ENCODE results near the gene ARL5A. TPM values are rescaled to one million over a fixed set of nuclear protein-coding genes. Genes with fewer than 3 reads are reported as not detected.
"Not testable (repeated sequence)": the region's sequence is repeated elsewhere in the genome, so short reads cannot be mapped to it uniquely, and the experiment has no call there.

Gene ARL5A, protein sequence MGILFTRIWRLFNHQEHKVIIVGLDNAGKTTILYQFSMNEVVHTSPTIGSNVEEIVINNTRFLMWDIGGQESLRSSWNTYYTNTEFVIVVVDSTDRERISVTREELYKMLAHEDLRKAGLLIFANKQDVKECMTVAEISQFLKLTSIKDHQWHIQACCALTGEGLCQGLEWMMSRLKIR
- 20.3 TPM for polyA plus RNA-seq (ENCODE audit: insufficient read length)

DNA sequence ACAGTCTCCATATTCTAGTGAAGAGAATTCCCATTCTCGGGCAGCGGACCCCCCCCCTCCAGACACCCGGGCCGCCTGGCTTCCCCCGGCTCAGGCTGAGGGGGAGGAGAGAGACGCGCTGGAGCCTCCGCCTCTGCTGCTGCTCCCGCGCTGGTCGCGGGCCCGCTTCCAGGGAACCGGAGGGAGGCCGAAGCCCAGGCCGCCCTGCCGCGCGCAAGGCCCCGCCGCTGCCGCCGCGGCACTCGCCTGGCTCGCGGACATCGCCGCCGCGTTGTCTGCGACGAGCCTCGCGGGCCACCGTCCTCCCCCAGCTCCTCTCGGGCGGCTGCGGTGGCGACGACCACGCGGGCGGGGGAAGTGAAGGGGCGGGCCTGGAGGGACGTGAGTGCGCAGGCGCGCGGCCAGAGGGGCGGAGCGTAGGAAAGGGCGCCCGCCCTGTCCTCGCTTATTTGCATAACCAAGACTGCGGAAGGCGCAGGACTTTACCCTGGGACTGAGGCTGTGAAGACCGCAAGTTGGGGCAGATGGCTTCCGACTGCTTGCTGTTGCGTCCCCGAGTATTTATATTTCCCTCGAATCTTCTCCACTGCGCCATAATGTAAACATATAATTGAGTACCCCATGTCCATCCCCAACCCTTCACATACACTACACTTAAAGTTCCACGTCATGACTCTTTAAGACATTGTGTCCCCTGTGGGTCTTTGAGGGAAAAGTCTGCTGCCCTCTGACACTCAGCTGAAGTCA, at the start of gene ARL5A:
Gene ARL5A, minus strand, starts transcription at position 279 of the 747 bp plus-strand sequence. Its CDS starts 245 bp downstream, at position 34.
- peak; percentile 98 for DNase-seq

DNA sequence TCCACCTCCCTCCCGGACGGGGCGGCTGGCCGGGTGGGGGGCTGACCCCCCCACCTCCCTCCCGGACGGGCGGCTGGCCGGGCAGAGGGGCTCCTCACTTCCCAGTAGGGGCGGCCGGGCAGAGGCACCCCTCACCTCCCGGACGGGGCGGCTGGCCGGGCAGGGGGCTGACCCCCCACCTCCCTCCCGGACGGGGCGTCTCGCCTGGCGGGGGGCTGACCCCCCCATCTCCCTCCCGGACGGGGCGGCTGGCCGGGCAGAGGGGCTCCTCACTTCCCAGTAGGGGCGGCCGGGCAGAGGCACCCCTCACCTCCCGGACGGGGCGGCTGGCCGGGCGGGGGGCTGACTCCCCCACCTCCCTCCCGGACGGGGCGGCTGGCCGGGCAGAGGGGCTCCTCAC, 47.4 kb upstream of the ARL5A start:
- not testable (repeated sequence) for DNase-seq

DNA sequence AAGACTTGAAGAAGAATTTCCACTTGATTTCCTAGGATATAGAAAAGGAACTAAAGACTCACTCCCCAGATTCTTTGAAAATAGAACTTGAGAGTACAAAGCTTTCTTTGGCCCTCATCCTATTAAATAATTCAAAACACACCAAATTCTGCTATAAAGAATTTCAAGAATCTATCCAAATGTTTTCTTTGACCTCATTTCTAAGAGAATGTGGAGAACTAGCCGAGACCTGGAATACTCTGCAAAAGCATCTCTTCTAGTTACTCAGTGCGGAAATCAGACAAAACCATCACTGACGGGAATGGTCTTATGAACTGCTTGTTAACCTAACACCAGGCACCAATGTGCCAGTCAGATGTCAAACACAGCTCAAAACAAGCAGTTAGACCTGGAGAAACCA, 44.2 kb upstream of the ARL5A start:
- peak; percentile 9 for DNase-seq

DNA sequence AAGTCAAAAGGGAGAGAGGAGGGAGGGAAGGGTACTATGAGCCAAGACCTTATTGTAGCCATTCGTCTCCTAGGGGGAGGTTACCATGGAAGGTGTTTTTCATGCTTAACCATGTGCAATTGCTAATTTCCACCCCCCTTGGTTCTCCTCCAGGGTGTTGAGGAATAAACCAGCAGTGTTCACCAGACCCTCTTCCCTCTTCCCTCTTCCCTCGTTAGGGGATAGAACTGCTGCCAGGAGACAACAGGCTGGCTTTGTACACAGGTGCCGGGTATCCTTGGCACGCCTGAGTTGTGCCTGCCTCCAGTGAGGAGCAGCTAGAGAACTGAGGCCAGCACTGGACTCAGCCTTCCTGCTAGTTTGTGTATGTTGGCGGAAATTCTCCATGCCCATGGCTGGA, 41.1 kb upstream of the ARL5A start:
- no peak for DNase-seq

DNA sequence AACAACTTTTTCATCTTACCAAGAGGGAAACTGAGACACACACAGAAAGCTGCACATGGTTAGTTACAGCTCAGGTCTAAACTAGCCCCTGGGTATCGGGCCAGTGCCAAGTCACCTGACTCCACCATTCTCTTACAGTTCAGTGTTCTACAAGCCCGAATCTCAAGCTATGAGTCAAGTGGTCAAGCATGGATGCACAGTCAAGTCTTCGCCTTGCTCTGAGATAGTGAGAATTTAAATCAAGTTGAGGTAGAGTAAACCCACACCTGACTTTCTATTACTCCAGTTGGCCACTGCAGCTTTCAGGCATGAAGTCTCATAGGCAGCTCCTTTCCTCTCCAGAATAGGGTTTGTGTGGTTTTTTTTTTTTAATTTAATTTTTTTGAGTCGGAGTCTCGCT, 34.5 kb upstream of the ARL5A start:
- no peak for DNase-seq

DNA sequence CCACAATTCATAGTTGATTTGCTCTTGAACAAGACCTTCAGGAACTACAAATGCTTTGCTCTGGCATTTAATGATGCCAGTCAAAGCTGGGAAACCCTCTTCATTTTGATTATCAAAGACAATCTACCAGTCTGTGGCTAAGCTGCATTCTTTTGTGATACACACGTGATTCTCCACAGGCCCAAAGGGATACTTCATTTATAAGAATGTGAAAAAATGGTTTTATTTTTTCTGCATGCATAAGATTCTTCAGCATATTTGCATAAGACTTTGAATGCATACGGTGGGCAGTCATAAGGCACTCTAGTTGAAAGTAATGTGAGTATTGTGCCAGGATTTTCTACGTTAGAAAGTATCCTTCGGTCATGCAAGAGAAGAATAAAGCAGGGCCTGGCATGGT, 33.0 kb upstream of the ARL5A start:
- DNase-seq = no peak

DNA sequence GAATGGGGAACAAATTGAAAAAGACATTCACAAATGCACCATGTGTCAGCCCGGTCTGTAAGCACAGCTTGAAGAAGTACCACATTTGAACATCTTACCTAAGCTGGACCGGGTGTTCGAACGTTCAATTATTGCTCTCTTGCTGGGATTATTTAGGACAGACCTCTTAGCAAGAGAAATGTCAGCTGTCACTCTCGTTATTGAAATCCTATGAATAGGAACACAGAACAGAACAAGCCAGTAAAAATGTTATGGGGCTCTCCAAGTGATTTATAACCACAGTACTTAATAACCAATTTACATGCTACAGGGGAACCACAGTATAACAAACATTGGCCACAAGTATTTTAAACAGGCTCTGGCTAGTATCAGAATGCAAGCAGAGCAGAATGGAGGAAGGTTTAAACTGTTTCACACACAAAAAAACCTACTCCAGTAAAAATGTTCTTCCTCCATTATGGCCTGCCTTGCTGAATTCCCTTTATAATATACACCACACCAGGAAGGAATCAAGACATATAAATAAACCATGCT, 32.5 kb upstream of the ARL5A start:
- DNase-seq = no peak

DNA sequence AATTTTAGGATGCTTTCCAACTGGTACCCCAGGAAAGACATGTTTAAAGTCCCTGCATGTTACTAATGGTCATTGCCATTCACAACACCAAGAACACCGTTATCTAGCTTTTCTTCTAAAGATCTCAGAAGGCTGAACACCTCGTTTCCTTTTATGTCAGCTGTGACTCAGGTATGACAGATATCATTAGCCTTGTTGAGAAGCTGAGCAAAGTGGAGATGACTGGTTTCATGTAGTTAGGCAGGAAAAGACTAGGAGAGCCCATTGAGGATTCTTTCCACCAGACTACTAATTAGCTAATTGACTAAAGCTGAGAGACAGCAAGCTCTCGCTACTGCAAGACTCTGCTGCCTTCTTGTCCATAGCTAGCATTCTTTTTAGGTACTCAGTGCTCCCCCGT, 32.0 kb upstream of the ARL5A start:
- no peak for DNase-seq

DNA sequence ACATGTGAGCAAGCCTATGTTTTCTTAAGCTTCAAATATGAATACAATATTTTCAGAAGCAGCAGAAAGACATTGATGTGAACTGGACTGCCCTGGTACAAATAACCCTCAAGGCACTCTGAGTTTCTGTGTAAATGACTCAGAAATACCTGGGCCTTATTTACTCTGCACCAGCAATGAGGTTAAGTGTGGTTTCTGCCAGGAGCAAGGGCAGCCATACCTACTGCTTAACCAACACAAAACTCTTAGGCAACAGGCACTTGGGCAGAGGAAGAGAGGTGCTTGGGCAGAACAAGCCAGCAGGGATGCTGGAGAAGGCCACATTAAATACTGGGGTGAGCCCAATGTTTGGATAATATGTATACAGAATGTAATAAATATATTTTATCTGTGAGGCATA, 29.4 kb upstream of the ARL5A start:
- no peak for DNase-seq

DNA sequence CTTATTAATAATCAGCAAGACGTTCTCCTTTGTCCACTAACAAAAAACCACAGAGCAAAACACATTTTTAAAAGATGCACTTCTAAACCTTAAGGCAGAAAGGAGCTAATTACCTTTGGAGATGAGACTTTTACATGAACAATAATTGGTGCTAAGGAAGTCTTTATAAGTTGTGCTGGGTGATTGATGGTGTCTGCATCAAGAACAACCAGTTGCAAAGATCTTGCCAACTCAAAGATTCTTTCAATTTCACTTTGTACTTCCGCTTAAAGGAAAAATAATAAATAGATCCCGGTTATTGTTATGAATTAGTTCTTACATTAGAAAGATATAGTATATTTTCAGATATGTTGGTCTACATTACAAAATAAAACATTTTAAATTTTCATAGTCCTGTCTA, 26.9 kb upstream of the ARL5A start:
- DNase-seq = no peak

DNA sequence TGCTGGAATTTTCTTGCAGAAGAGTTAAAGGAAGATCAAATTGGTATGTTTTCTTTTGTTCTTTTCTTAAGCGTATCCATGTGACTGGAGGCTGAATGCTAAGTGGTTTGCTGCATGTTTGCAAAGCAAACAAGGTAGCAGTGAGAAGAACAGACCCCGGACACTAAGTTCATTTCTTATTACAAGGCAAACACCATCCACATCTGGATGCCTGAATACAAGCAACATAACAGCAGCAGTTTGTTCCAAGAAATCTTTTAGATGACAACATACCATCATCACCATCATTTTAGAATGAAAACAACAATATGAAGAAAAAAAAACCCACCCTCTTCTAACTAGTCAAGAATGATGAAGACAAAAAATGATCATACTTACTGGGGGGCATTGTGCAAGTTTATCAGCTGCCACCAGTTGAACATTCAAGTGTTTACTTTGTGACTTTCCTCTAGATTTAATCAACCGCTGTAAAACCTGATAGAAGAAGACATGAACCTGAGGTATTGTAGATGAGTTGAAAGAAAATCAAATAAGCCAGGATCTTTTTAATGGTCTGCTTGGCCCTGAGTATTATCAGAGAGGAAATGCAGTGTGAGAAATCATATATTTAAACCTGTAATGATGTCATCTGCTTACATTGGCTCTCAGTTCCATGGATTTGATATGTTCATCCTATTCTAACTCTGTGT, 25.0 kb upstream of the ARL5A start:
- DNase-seq = no peak

DNA sequence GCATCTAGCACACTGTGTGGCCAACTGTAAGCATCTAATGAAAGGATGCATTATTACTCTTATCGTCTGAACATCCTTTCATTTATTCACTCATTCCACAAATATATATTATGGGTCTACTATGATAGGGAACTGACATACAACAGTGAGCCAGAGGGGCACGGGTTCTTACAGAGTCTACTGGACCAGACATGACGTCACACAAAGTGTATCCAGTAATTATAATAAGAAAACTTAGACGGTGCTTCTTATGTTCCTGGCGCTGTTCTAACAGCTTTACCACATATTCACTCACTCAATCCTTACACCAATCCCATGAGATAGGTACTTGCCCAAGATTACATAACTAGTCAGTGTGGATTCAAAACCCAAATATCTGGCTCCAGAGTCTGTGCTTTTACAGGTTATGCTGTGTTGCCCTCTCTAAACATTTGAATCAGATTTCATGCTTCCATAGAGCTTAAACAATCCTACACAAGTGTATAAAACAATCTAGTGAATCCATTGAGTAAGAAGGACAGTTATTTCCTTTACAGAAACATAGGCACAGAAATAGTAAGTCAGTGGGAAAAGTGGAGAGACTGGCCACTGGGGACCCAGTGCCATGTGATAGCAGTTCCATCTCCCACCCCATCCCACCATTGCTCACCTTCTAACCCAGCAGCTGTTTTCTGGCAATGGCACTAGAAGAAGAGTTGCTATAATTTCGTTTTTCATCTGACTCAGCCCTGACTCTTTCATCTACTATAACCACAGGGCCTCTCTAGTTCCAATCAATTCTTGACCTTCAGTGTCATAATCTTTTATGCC, 24.2 kb upstream of the ARL5A start:
- DNase-seq = no peak

DNA sequence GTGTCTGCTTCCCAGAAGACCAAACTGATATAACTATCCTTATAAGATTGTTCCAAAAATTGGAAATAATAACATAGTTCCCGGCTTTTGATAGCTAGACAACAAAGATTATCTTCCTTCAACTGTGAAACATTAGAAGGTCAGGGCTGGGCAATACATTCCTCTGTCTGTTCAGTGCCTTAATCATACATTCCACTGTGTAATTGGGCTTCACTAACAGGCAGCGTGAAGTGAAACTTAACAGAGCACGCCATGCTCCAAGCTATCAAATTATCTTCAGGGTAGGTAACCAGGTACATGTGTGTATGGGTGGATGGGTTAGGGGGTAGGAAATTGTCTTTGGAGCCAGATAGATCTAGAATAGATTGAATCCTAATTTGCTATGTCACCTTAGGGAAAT, 23.5 kb upstream of the ARL5A start:
- no peak for DNase-seq

DNA sequence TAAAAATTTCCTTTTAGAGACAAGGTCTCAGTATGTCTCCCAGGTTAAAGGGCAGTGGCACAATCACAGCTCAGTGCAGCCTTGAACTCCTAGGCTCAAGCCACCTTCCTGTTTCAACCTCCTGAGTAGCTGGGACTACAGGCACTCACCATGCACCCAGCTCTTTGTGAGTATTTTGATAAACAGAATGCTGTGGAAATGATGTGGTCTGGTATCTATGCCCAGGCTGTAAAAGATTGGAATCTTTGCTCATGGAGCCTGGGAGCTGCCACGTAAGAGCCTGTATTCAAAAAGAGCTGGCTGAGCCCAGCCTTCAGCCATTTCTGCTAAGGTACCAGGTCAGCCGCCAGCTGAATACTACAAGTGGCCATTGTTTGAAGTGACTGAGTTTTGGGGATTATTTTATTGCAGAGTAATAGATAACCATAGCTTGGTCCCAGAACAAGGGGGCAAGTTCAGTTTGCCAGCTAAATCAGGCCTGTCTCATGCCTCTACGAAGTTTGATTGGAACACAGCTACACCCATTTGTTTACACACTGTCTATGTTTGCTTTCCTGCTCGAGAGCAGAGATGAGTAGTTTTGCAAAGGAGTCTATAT, 21.3 kb upstream of the ARL5A start:
- DNase-seq = no peak

DNA sequence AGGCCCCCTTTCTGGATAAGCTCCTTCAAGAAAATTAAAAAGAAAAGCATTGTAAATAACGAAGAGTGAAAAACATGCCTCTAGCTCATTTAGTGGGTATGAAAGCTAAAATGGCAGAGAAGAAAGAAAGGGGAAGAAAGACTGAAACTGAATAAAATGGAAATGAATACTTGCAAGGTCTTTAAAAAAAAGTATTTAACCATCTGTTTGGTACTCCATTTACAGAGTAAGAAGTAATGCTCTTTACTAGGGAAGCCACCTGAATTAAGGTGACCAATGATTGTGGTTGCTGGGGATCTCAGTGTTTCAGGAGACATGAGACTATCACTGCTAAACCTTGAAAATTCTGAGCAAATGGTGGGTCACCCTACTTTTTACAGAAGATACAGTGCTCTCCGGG, 17.7 kb upstream of the ARL5A start:
- no peak for DNase-seq

DNA sequence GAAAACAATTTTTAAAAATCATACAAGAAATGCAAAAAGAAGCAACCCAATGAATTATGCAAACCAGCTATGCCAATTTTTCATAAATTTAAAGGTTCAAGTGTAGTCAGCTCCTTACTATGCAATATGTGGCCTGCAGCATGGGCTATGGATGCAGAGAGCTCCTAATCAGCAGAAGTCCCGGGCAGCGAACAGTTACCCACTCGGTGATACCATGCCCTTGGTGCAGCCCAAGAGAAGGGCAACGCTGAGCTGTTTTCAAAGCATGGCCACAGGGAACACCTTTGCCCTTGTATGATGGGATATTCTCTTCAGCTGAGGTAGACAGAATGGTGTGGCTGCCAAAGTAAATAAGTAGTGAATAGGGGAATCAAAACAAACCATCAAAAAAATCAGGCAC, 17.3 kb upstream of the ARL5A start:
- DNase-seq = no peak

DNA sequence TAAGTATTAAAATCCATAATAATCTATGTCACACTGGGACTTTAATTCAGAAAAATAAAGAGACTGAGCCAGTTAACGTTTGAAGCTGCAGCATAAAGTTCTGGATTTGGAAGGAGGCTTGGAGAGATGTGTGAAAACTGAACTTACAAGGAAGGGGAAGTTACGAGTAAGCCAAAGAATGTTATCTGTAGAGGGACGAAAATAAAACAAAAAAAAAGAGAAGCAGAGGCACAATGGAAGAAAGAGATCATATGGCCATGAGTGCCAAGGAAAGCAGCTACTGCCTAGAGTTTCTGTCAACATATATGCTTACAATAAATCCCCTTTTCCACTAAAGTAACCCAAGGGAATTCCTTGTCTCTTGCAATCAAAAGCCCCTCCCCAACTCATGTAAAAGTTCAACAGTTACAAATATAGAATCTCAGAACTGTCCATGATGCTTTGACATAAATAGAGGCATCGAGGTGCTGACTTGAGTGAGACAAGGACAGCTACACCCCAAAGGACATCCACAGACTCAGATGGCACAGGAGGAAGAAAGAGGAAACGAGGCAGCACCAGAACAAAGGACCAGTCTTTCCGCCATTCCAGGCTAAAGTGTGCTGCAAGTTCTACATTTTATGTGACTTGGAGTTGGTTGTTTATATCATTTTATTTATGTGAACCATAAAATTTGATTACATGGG, 16.1 kb upstream of the ARL5A start:
- no peak for DNase-seq

DNA sequence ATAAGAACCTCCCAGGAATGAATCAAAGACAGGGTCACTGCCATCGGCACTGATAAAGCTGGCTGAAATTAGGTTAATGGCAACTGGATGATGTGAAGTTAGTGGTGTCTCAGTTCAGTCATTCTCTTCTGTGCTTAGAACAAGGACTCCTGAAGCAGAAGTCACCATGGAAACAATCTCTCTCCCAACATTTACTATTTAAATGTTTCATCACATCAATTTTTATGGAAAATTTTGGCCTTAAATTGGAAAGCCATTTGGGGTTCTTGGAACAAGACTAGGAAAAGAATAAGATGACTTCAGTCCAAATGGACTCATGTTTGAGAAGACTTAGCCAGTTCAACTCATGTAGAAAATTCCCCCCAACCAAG, 15.5 kb upstream of the ARL5A start:
- DNase-seq = peak; percentile 29

DNA sequence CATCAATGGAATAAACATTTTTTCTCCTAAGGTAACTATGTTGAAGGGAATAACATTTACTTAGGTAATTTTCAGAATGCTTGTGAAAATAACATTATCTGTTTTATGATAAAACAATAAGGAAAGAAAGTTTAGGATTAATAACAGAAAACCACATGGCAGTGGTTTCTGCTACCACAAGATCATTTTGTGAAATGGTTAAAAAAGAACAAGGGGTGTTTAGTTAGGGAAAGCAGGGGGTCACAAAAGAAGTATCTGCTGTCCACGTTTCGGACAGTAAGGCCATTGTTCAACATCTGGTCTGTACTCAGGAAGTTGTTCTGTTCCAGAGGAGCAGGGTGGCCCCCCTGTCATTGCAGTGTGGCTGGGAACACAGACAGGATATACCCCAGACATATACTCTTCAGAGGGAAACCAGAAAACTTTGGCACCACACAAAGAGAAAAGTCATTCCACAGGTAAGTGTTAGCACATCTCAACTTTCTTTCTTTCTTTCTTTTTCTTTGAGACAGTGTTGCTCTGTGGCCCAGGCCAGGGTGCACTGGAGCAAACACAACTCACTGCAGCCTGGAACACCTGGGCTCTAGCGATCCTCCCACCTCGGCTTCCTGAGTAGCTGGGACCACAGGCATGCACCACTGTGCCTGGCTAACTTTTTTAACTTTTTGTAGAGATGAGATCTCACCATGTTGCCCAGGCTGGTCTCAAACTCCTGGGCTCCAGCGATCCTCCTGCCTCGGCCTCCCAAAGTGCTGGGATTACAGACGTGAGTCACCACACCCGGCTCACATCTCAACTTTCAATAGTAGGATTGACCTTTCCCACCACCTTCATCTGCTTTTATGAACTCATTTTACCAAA, 14.8 kb upstream of the ARL5A start:
- DNase-seq = no peak

DNA sequence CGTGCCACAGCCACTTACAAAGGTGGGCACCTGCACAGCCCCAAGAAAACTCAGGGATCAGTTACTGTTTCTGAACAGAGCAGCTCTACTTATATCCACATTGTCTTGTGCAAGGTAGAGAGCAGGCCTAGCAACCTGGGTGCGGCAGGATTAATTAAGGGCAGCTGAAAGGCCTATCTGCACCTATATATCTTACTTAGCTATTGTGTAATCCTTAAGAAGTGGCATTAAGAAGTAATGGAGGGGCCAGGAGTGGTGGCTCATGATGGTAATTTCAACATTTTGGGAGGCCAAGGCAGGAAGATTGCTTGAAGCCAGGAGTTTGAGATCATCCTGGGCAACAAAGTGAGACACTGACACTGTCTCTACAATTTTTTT, 12.8 kb upstream of the ARL5A start:
- DNase-seq = no peak
